Measurements from ENCODE around the gene IFI44. TPM values are rescaled to one million over a fixed set of nuclear protein-coding genes. Genes with fewer than 3 reads are reported as not detected.

Gene IFI44
- total RNA-seq, 2 donors from 2014 or later, result 6.9 to 8.1 TPM

- no peak overlapping the region for H3K4me3 ChIP-seq
- TF ChIP-seq CTCF (IDR thresholded peaks at IDR 0.05), result no peak
- H3K36me3 ChIP-seq, result no peaks in the 10 kb centered on the region
- H3K27me3 ChIP-seq, result no peaks in the 10 kb centered on the region
- H3K27ac ChIP-seq, result no peak overlapping the region
- DNase-seq (ENCODE audit: low spot score), result no peak
- no peaks in the 10 kb centered on the region for H3K9me3 ChIP-seq
- H3K4me1 ChIP-seq, result no peaks in the 10 kb centered on the region
These were observed 39.1 kb downstream of the IFI44 start for GRCh38 chr1:78688697-78689096.

- TF ChIP-seq CTCF (IDR thresholded peaks at IDR 0.05), result no peak
These were observed 40.9 kb downstream of the IFI44 start for GRCh38 chr1:78690516-78690915.

DNA sequence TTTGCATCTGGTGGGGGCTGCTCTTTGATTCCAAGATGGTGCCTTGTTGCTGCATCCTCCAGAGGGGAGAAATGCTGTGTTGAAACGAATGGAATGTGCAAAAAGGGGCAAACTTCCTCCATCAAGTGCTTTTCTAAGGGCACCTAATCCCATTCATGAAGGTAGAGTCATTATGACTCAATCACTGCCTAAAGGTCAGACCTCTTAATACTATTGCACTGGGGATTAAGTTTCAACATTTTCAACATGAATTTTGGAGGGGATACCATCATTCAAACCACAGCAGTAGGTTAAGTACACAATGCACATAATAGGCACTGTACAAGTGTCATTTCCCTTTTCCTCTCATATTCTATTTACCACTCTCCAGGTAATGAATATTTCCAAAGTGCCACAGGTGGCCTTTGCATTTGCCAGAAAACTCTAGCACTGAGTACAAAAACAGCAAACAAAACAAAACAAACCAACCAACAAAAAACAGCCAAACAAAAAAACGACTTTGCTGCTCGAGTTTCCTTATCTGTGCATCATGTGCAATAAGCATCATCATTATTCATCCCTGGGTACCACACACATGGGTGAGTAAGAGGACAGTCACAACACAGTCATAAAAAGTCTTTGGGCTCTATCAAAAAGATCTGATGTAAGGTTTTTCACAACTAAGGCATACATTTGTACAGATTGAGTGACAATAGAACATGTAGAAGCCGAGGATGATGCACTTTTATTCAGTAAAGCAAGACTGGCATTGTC lies 42.5 kb downstream of the IFI44 start:
- H3K4me3 ChIP-seq, result no peak overlapping the region
- H3K4me1 ChIP-seq, result no peaks in the 10 kb centered on the region
- no peaks in the 10 kb centered on the region for H3K27me3 ChIP-seq
- no peak for TF ChIP-seq CTCF (IDR thresholded peaks at IDR 0.05)
- no peaks in the 10 kb centered on the region for H3K36me3 ChIP-seq
- H3K9me3 ChIP-seq, result no peaks in the 10 kb centered on the region
- no peak for DNase-seq (ENCODE audit: low spot score)
- H3K27ac ChIP-seq, result no peak overlapping the region

More at GRCh38 chr1:78690516-78690915, 40.9 kb downstream of the IFI44 start:
- H3K9me3 ChIP-seq, result no peaks in the 10 kb centered on the region
- H3K27ac ChIP-seq, result no peak overlapping the region
- H3K4me3 ChIP-seq, result no peak overlapping the region
- no peaks in the 10 kb centered on the region for H3K4me1 ChIP-seq
- H3K27me3 ChIP-seq, result no peaks in the 10 kb centered on the region
- H3K36me3 ChIP-seq, result no peaks in the 10 kb centered on the region
- no peak for DNase-seq (ENCODE audit: low spot score)

DNA sequence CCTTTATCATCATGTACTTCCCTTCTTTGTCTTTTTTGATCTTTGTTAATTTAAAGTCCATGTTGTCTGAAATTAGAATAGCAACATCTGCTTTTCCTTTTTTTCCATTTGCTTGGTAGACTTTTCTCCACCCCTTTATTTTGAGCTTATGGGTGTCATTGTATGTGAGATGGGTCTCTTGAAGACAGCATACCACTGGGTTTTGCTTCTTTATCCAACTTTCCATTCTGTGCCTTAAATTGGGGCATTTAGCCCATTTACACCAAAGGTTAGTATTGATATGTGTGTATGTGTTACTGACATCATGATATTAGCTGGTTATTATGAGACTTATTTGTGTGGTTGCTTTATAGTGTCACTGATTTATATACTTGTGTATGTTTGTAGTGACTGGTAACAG lies 50.2 kb downstream of the IFI44 start:
- no peaks in the 10 kb centered on the region for H3K27me3 ChIP-seq
- no peaks in the 10 kb centered on the region for H3K4me1 ChIP-seq
- no peak for DNase-seq (ENCODE audit: low spot score)
- peaks cover 0 to 11% of the 10 kb centered on the region in 2 donors for H3K9me3 ChIP-seq
- no peaks in the 10 kb centered on the region for H3K36me3 ChIP-seq
- no peak for TF ChIP-seq CTCF (IDR thresholded peaks at IDR 0.05)
- no peak overlapping the region for H3K4me3 ChIP-seq
- H3K27ac ChIP-seq, result no peak overlapping the region

DNA sequence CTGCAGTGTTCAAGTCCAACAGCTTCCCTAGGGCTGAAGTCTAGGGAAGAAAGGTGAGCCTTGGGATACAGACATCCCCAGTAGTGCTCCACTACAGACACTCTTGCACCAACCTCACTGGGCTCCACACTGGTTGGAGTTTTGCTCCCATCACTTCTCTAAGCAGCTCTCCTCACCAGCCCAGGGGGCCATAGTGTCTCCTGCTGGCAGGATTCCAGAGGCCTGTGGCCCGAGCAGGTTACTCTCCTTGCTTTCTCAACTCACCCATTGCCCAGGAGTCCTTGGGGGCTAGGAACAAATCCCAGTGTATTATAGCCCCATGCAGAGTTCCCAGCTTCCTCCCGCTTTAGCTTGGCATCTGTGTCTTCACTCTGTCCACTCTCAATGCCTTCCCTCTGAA lies 52.8 kb downstream of the IFI44 start:
- Histone ChIP-seq H3K27ac (no peak overlapping the region), H3K4me1 (no peaks in the 10 kb centered on the region), H3K27me3 (no peaks in the 10 kb centered on the region), H3K36me3 (no peaks in the 10 kb centered on the region), H3K4me3 (no peak overlapping the region), H3K9me3 (peaks cover 0 to 11% of the 10 kb centered on the region in 2 donors)
- no peak for TF ChIP-seq CTCF (IDR thresholded peaks at IDR 0.05)
- DNase-seq (ENCODE audit: low spot score), result no peak

DNA sequence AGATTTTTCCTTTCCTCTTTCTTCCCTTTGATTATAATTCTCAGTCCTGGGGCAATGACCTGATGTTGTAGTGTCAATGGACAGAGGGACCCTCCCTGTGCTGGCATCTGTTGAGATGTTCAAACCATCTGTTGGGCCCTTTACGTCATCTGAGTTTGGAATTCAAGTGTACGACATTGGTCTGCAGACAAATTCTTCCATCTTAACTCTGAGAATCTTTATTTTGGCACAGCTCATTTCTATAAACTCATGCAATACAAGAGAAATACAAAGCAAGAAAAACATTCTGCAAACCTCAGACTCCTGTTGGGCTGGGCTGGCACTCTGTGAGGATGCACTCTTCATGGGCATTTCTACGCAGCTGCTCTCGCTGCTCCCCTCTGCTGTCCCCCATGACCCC lies 54.2 kb downstream of the IFI44 start:
- H3K9me3 ChIP-seq, result peaks cover 0 to 11% of the 10 kb centered on the region in 2 donors
- no peak overlapping the region for H3K27ac ChIP-seq
- no peak overlapping the region for H3K4me3 ChIP-seq
- no peak for DNase-seq (ENCODE audit: low spot score)
- H3K36me3 ChIP-seq, result no peaks in the 10 kb centered on the region
- no peaks in the 10 kb centered on the region for H3K4me1 ChIP-seq
- H3K27me3 ChIP-seq, result no peaks in the 10 kb centered on the region
- TF ChIP-seq CTCF (IDR thresholded peaks at IDR 0.05), result no peak

Data from right atrium auricular region (tissue), 2 donors.